Measurements from ENCODE around the gene CCDC3.

- TF ChIP-seq, protein P1, sequence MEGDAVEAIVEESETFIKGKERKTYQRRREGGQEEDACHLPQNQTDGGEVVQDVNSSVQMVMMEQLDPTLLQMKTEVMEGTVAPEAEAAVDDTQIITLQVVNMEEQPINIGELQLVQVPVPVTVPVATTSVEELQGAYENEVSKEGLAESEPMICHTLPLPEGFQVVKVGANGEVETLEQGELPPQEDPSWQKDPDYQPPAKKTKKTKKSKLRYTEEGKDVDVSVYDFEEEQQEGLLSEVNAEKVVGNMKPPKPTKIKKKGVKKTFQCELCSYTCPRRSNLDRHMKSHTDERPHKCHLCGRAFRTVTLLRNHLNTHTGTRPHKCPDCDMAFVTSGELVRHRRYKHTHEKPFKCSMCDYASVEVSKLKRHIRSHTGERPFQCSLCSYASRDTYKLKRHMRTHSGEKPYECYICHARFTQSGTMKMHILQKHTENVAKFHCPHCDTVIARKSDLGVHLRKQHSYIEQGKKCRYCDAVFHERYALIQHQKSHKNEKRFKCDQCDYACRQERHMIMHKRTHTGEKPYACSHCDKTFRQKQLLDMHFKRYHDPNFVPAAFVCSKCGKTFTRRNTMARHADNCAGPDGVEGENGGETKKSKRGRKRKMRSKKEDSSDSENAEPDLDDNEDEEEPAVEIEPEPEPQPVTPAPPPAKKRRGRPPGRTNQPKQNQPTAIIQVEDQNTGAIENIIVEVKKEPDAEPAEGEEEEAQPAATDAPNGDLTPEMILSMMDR (IDR thresholded peaks at IDR 0.05; ENCODE audit: poor library complexity, severe bottlenecking) = no peak
- no peak for TF ChIP-seq POLR2AphosphoS5 (IDR thresholded peaks at IDR 0.05)
- TF ChIP-seq, protein P2, sequence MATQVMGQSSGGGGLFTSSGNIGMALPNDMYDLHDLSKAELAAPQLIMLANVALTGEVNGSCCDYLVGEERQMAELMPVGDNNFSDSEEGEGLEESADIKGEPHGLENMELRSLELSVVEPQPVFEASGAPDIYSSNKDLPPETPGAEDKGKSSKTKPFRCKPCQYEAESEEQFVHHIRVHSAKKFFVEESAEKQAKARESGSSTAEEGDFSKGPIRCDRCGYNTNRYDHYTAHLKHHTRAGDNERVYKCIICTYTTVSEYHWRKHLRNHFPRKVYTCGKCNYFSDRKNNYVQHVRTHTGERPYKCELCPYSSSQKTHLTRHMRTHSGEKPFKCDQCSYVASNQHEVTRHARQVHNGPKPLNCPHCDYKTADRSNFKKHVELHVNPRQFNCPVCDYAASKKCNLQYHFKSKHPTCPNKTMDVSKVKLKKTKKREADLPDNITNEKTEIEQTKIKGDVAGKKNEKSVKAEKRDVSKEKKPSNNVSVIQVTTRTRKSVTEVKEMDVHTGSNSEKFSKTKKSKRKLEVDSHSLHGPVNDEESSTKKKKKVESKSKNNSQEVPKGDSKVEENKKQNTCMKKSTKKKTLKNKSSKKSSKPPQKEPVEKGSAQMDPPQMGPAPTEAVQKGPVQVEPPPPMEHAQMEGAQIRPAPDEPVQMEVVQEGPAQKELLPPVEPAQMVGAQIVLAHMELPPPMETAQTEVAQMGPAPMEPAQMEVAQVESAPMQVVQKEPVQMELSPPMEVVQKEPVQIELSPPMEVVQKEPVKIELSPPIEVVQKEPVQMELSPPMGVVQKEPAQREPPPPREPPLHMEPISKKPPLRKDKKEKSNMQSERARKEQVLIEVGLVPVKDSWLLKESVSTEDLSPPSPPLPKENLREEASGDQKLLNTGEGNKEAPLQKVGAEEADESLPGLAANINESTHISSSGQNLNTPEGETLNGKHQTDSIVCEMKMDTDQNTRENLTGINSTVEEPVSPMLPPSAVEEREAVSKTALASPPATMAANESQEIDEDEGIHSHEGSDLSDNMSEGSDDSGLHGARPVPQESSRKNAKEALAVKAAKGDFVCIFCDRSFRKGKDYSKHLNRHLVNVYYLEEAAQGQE (IDR thresholded peaks at IDR 0.05; ENCODE audit: borderline replicate concordance) = no peak
- no peak for TF ChIP-seq RAD21 (conservative IDR thresholded peaks at IDR 0.05)
- no peak for TF ChIP-seq EZH2 (IDR thresholded peaks at IDR 0.05; ENCODE audit: borderline replicate concordance, insufficient read depth, low read length, poor library complexity, severe bottlenecking)
- no peak for TF ChIP-seq SMC3 (conservative IDR thresholded peaks at IDR 0.05; ENCODE audit: poor library complexity)
- no peak for TF ChIP-seq TAF1 (IDR thresholded peaks at IDR 0.05; ENCODE audit: low read depth)
- no peak for TF ChIP-seq EP300 (conservative IDR thresholded peaks at IDR 0.05; ENCODE audit: poor library complexity, severe bottlenecking)
- TF ChIP-seq MXI1 (conservative IDR thresholded peaks at IDR 0.05; ENCODE audit: poor library complexity, severe bottlenecking) = no peak
Observed at GRCh38 chr10:12884851-12885250, 116.7 kb downstream of the CCDC3 start.

All from neural cell (in vitro differentiated cells).